CD8-positive, alpha-beta memory T cell (primary cell): Measurements from ENCODE around the gene ZC3H12D. TPM values are rescaled to one million over a fixed set of nuclear protein-coding genes. Genes with fewer than 3 reads are reported as not detected.

ENCODE experiments used
- CTCF ChIA-PET: fragments of 350-600 bp; sonication (Branson Sonifier 250); formaldehyde crosslinking; loops from one replicate; lab custom pipeline; 2021; ENCODE audit warnings: antibody characterized with exemption; lab: Charles Lee
- POLR2A ChIA-PET: fragments of 350-600 bp; sonication (Branson Sonifier 250); formaldehyde crosslinking; loops from one replicate; lab custom pipeline; 2021; ENCODE audit warnings: antibody characterized with exemption; lab: Charles Lee
- DNase-seq, 5 donors: peaks; one replicate each; pipeline versions ENCODE4 v3.0.0 to v3.0.0-alpha.2; 2020 to 2022; ENCODE audit warnings: mixed read lengths in 1 of 5
- H3K27ac ChIP-seq: one replicate; pipeline ENCODE4 v1.7.0; 2013; ENCODE audit warnings: low read depth, mild to moderate bottlenecking, low read length, moderate library complexity
- H3K27me3 ChIP-seq: 2 replicates; pipeline ENCODE4 v1.7.0; 2013; ENCODE audit warnings: low read length, mild to moderate bottlenecking; ENCODE audit not compliant: insufficient read depth, poor library complexity, severe bottlenecking
- H3K36me3 ChIP-seq: 2 replicates; pipeline ENCODE4 v1.7.0; 2013; ENCODE audit warnings: mild to moderate bottlenecking, low read length, moderate library complexity; ENCODE audit not compliant: insufficient read depth
- H3K4me1 ChIP-seq: 2 replicates; pipeline ENCODE4 v1.7.0; 2013; ENCODE audit warnings: mild to moderate bottlenecking, low read length, moderate library complexity; ENCODE audit not compliant: insufficient read depth
- H3K4me3 ChIP-seq: 2 replicates; pipeline ENCODE4 v1.7.0; 2013; ENCODE audit warnings: mild to moderate bottlenecking, low read length
- H3K9me3 ChIP-seq: 2 replicates; pipeline ENCODE4 v1.7.0; 2013; ENCODE audit warnings: mild to moderate bottlenecking, low read length
- H3K27ac Mint-ChIP-seq, 8 donors: one replicate each; pipeline ENCODE4 v1.8.0; 2020 to 2021; ENCODE audit warnings: mixed read lengths in 8 of 8, mild to moderate bottlenecking in 6 of 8, inconsistent platforms in 3 of 8, moderate library complexity in 3 of 8
- H3K27me3 Mint-ChIP-seq, 2 donors: one replicate each; pipeline ENCODE4 v1.8.0; 2020 to 2021; ENCODE audit warnings: mixed read lengths in 2 of 2, mild to moderate bottlenecking in 1 of 2, moderate library complexity in 1 of 2
- H3K36me3 Mint-ChIP-seq, 3 donors: one replicate each; pipeline ENCODE4 v1.8.0; 2020 to 2021; ENCODE audit warnings: mixed read lengths in 3 of 3, inconsistent platforms in 1 of 3, mild to moderate bottlenecking in 1 of 3
- H3K4me1 Mint-ChIP-seq, 3 donors: one replicate each; pipeline ENCODE4 v1.8.0; 2020 to 2021; ENCODE audit warnings: mixed read lengths in 3 of 3, inconsistent platforms in 1 of 3, mild to moderate bottlenecking in 1 of 3
- H3K4me3 Mint-ChIP-seq, 7 donors: one replicate each; pipeline ENCODE4 v1.8.0; 2020 to 2021; ENCODE audit warnings: mixed read lengths in 7 of 7, mild to moderate bottlenecking in 6 of 7, moderate library complexity in 4 of 7, inconsistent platforms in 2 of 7
- H3K9me3 Mint-ChIP-seq, 5 donors: one replicate each; pipeline ENCODE4 v1.8.0; 2020 to 2022; ENCODE audit warnings: mixed read lengths in 5 of 5, mild to moderate bottlenecking in 3 of 5, moderate library complexity in 2 of 5, inconsistent platforms in 1 of 5
- polyA plus RNA-seq: library from polyadenylated mRNA; unstranded; fragments of 300-500 nt; fragmentation: Illumina TruSeq; gene quantifications from one replicate; pipeline ENCODE4 v1.2.3, GENCODE V29; 2021
- total RNA-seq, 2 experiments: library from RNA; stranded (reverse); gene quantifications; one replicate each; pipeline ENCODE4 v1.2.3, GENCODE V29; 2021

Gene ZC3H12D
- 10 to 100 TPM; 83.5 to 84.5 TPM for total RNA-seq
- 2.5 TPM for polyA plus RNA-seq

GRCh38 chr6:149484733-149485700, at the start of gene ZC3H12D:
Gene ZC3H12D (minus strand): TSS chr6:149485014. CDS start chr6:149474543, 10,471 bp downstream.
- Histone ChIP-seq H3K36me3 (no peaks in the 10 kb centered on the region), H3K4me3 (peak within 1 kb of the TSS; percentile 68), H3K9me3 (no peaks in the 10 kb centered on the region), H3K4me1 (peaks cover 34% of the 10 kb centered on the region), H3K27me3 (no peaks in the 10 kb centered on the region), H3K27ac (peak within 1 kb of the TSS; percentile 73)
- H3K4me3 Mint-ChIP-seq: peak within 1 kb of the TSS; percentile 88 to 99 (median 95)
- no peaks in the 10 kb centered on the region for H3K9me3 Mint-ChIP-seq
- H3K27me3 Mint-ChIP-seq: no peaks in the 10 kb centered on the region
- CTCF ChIA-PET: interaction anchor here (0.7 to 4.0 kb wide), 16 partner anchors 10 to 403 kb away, joined by 3 to 44 read pairs (median 4); no protein-coding TSS in a partner anchor
- H3K36me3 Mint-ChIP-seq: peaks cover 0 to 44% (median 2%) of the 10 kb centered on the region in 3 donors
- POLR2A ChIA-PET: interaction anchor here (0.6 to 2.8 kb wide), 17 partner anchors 8 to 837 kb away, joined by 3 to 39 read pairs (median 6); partner anchors contain the start of gene PPIL4
- peak; percentile 68 to 93 (median 81) for DNase-seq
- peaks cover 35 to 56% (median 42%) of the 10 kb centered on the region in 3 donors for H3K4me1 Mint-ChIP-seq
- peak within 1 kb of the TSS; percentile 98 to 100 (median 99) for H3K27ac Mint-ChIP-seq

- no peaks in the 10 kb centered on the region for H3K27me3 ChIP-seq
- no peak for DNase-seq
- H3K4me3 ChIP-seq: no peak overlapping the region
- H3K4me3 Mint-ChIP-seq: no peak overlapping the region
- no peaks in the 10 kb centered on the region for H3K27me3 Mint-ChIP-seq
- H3K36me3 ChIP-seq: peaks cover 34% of the 10 kb centered on the region
- H3K36me3 Mint-ChIP-seq: peaks cover 4 to 79% (median 31%) of the 10 kb centered on the region in 3 donors
- ChIA-PET CTCF (interaction anchor here (0.9 kb wide), 1 partner anchor 67 kb away, joined by 3 read pairs; no protein-coding TSS in a partner anchor), POLR2A (no interaction called here)
- no peaks in the 10 kb centered on the region for H3K9me3 Mint-ChIP-seq
- H3K27ac ChIP-seq: no peak overlapping the region
- H3K27ac Mint-ChIP-seq: peak overlapping the region in 3 of 8 donors; percentile 23 to 90 (median 87)
- peaks cover 3 to 12% (median 7%) of the 10 kb centered on the region in 3 donors for H3K4me1 Mint-ChIP-seq
- H3K4me1 ChIP-seq: no peaks in the 10 kb centered on the region
- H3K9me3 ChIP-seq: no peaks in the 10 kb centered on the region
These were observed 44.8 kb upstream of the ZC3H12D start for GRCh38 chr6:149529650-149530049.

DNA sequence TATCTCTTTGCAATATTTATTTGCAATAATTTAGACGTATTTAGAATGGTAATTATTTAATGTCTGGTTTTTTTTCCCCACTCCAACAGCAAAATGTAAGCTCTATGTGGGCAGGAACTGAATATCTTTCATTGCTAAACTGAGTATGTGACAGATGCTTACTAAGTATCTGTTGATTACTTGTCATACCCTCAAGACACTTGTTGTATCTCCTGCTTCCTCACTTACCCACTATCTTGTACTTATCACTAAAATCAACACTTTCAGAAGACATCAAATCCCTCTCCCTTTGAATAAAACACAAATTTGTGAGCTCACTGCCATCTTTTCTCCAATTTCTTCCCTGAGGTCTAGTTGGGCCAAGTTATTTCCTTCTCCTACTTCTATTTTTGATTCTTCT, 30.7 kb upstream of the ZC3H12D start:
- CTCF ChIA-PET: interaction anchor here (1.1 to 3.0 kb wide), 5 partner anchors 48 to 483 kb away, joined by 3 to 16 read pairs (median 3); no protein-coding TSS in a partner anchor
- DNase-seq: no peak
- Histone ChIP-seq H3K4me3 (no peak overlapping the region), H3K4me1 (peaks cover 7% of the 10 kb centered on the region), H3K9me3 (no peaks in the 10 kb centered on the region), H3K36me3 (peaks cover 18% of the 10 kb centered on the region), H3K27ac (no peak overlapping the region), H3K27me3 (no peaks in the 10 kb centered on the region)
- H3K36me3 Mint-ChIP-seq: peaks cover 0 to 73% (median 23%) of the 10 kb centered on the region in 3 donors
- no peak overlapping the region for H3K4me3 Mint-ChIP-seq
- H3K27me3 Mint-ChIP-seq: no peaks in the 10 kb centered on the region
- no peaks in the 10 kb centered on the region for H3K9me3 Mint-ChIP-seq
- peaks cover 12 to 36% (median 34%) of the 10 kb centered on the region in 3 donors for H3K4me1 Mint-ChIP-seq
- peak overlapping the region in 2 of 8 donors; percentile 14 to 32 for H3K27ac Mint-ChIP-seq
- POLR2A ChIA-PET: interaction anchor here (1.2 kb wide), 1 partner anchor 31 kb away, joined by 6 read pairs; the partner anchor contains the start of gene ZC3H12D

- ChIA-PET POLR2A (no interaction called here), CTCF (interaction anchor here (1.0 to 3.0 kb wide), 2 partner anchors 10 to 82 kb away, joined by 3 to 10 read pairs; no protein-coding TSS in a partner anchor)
- Histone ChIP-seq H3K27ac (no peak overlapping the region), H3K36me3 (peaks cover 18% of the 10 kb centered on the region), H3K9me3 (no peaks in the 10 kb centered on the region), H3K4me1 (peaks cover 12% of the 10 kb centered on the region), H3K27me3 (no peaks in the 10 kb centered on the region), H3K4me3 (no peak overlapping the region)
- Mint-ChIP-seq H3K36me3 (peaks cover 0 to 66% (median 22%) of the 10 kb centered on the region in 3 donors), H3K4me3 (no peak overlapping the region), H3K27me3 (no peaks in the 10 kb centered on the region), H3K9me3 (no peaks in the 10 kb centered on the region), H3K4me1 (peaks cover 20 to 47% (median 35%) of the 10 kb centered on the region in 3 donors), H3K27ac (peak overlapping the region in 2 of 8 donors; percentile 33 to 50)
- no peak for DNase-seq
These were observed 29.1 kb upstream of the ZC3H12D start for GRCh38 chr6:149513915-149514314.

DNA sequence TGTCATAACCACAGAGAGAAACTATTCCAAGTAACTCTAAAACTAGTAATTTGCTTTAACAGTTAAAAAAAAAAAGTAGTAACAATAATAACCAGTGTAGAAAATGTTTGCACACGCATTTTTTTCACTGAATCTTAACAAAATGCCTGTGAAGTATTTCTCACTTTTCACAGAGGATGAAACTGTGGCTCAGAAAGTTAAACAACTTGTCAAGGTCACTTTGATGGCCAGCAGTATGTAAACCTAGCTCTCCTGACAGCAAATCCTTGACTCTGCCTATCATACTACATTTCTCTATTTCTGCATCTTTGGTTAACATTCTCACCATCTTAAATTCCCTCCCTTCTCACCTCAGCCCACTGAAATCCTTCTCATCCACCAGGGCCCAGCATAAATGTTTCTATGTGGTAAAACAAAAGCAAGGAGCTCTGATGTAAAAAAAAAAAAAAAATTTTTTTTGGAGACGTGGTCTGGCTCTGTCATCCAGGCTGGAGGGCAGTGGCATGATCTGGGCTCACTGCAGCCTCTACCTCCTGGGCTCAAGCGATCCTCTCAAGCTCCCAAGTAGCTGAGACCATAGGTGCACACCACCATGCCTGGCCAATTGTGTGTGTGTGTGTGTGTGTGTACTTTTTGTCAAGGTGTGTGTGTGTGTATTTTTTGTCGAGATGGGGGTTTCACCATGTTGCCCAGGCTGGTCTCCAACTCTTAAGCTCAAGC, 26.1 kb upstream of the ZC3H12D start:
- DNase-seq: no peak
- Mint-ChIP-seq H3K4me3 (no peak overlapping the region), H3K36me3 (peaks cover 0 to 65% (median 24%) of the 10 kb centered on the region in 3 donors), H3K27ac (peak overlapping the region in 6 of 8 donors; percentile 10 to 83 (median 48)), H3K4me1 (peaks cover 23 to 42% (median 39%) of the 10 kb centered on the region in 3 donors), H3K9me3 (no peaks in the 10 kb centered on the region), H3K27me3 (no peaks in the 10 kb centered on the region)
- POLR2A ChIA-PET: interaction anchor here (0.6 kb wide), 1 partner anchor 13 kb away, joined by 3 read pairs; no protein-coding TSS in a partner anchor
- Histone ChIP-seq H3K4me3 (no peak overlapping the region), H3K36me3 (peaks cover 1% of the 10 kb centered on the region), H3K9me3 (no peaks in the 10 kb centered on the region), H3K27ac (no peak overlapping the region), H3K4me1 (peaks cover 18% of the 10 kb centered on the region), H3K27me3 (no peaks in the 10 kb centered on the region)
- CTCF ChIA-PET: interaction anchor here (1.0 kb wide), 1 partner anchor 52 kb away, joined by 3 read pairs; no protein-coding TSS in a partner anchor

DNA sequence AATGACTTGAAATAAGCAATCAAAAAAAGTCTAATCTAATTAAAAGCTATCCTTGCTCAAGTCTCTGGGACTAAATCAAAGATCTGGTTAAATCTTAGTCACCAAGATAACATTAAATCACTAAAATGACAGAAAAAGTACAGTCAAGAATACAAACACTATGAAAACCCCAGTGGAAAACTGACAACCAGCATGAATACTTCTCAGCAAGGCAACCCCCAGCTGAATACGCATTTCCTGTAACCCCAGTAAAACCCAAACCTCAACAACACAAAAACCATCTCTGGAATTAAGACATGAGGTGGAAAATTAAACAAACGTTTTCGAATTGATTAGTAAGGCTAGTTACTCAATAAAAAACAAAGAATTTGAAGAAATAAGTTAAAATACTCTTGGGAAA, 23.7 kb upstream of the ZC3H12D start:
- Histone ChIP-seq H3K4me3 (no peak overlapping the region), H3K27ac (no peak overlapping the region), H3K9me3 (no peaks in the 10 kb centered on the region), H3K36me3 (peaks cover 9% of the 10 kb centered on the region), H3K4me1 (peaks cover 18% of the 10 kb centered on the region), H3K27me3 (no peaks in the 10 kb centered on the region)
- Mint-ChIP-seq H3K27me3 (no peaks in the 10 kb centered on the region), H3K4me3 (peak overlapping the region in 5 of 7 donors; percentile 9 to 73 (median 41)), H3K36me3 (peaks cover 0 to 69% (median 20%) of the 10 kb centered on the region in 3 donors), H3K9me3 (no peaks in the 10 kb centered on the region), H3K27ac (peak overlapping the region in 7 of 8 donors; percentile 65 to 92 (median 83)), H3K4me1 (peaks cover 25 to 30% (median 30%) of the 10 kb centered on the region in 3 donors)
- CTCF ChIA-PET: interaction anchor here (0.9 to 2.1 kb wide), 5 partner anchors 8 to 79 kb away, joined by 3 to 9 read pairs (median 4); no protein-coding TSS in a partner anchor
- POLR2A ChIA-PET: interaction anchor here (0.6 to 1.8 kb wide), 3 partner anchors 13 to 25 kb away, joined by 5 to 19 read pairs (median 10); partner anchors contain the start of gene ZC3H12D
- DNase-seq: peak in 3 of 5 donors; percentile 57 to 72 (median 65)

DNA sequence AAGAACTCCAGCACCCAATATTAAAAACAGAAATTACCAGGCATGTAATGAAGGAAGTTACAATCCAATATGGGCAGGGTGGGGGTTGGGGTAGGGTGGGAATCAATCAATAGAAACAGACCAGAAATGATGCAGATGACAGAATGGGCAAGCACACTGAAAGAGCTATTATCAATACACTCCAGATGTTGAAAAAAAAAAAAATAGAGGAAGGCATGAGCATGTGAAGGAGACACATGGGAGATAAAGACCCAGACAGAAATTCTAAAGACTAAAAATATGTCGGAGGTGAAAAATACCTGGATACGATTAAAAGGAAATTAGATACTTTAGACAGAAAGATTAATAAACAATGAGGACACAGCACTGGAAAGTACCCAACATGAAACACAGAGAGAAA, 19.1 kb upstream of the ZC3H12D start:
- CTCF ChIA-PET: interaction anchor here (1.5 kb wide), 1 partner anchor 13 kb away, joined by 7 read pairs; no protein-coding TSS in a partner anchor
- H3K4me3 Mint-ChIP-seq: peak overlapping the region in 1 of 7 donors; percentile 49
- H3K27ac Mint-ChIP-seq: peak overlapping the region in 7 of 8 donors; percentile 12 to 76 (median 59)
- no peaks in the 10 kb centered on the region for H3K9me3 Mint-ChIP-seq
- peaks cover 0 to 59% (median 8%) of the 10 kb centered on the region in 3 donors for H3K36me3 Mint-ChIP-seq
- POLR2A ChIA-PET: interaction anchor here (0.6 to 1.1 kb wide), 3 partner anchors 13 to 339 kb away, joined by 3 to 4 read pairs (median 4); no protein-coding TSS in a partner anchor
- peaks cover 9% of the 10 kb centered on the region for H3K36me3 ChIP-seq
- H3K4me3 ChIP-seq: no peak overlapping the region
- no peaks in the 10 kb centered on the region for H3K27me3 Mint-ChIP-seq
- H3K4me1 Mint-ChIP-seq: peaks cover 15 to 32% (median 16%) of the 10 kb centered on the region in 3 donors
- H3K9me3 ChIP-seq: no peaks in the 10 kb centered on the region
- H3K27ac ChIP-seq: no peak overlapping the region
- H3K4me1 ChIP-seq: peaks cover 13% of the 10 kb centered on the region
- no peaks in the 10 kb centered on the region for H3K27me3 ChIP-seq
- DNase-seq: no peak
